GM21515 (cell line): ENCODE data around the gene NXPH4.

Source experiments
- ATAC-seq: cut with Tn5 transposase; IDR thresholded peaks from one replicate; pipeline ENCODE4 v1.9.1; 2021; ENCODE audit not compliant: unreplicated experiment

The NXPH4 gene

DNA sequence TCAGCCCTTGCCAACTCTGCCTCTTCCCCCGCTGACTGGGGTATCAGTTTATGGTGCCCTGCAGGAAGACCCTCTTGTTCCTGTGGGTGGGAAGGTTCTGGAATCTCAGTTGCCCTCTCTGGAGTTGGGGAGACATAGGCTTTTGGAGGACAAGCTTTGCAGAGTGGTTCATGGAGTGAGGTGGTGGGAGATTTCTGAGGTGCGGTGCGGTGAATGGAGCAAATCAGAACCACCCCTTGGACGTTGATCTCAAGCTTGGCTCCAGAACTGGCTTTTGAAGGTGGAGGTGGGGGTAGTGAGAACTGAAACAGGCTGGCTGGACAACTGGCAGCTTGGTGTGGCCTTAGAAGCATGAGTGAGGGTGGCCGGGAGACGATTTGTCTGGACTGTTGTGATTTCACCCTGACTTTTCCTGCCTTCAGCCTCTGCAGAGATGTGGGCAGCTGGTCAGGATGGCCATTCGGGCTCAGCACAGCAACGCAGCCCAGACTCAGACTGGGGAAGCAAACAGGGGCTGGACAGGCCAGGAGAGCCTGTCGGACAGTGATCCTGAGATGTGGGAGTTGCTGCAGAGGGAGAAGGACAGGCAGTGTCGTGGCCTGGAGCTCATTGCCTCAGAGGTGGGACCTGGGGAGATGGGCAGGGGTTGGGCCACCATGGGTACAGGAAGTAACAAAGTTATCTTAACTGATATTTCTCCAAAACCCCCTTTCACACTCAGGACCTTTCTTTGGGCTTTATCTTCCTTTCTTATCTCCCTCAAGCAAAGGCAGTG, 14.0 kb downstream of the NXPH4 start:
- no peak for ATAC-seq

DNA sequence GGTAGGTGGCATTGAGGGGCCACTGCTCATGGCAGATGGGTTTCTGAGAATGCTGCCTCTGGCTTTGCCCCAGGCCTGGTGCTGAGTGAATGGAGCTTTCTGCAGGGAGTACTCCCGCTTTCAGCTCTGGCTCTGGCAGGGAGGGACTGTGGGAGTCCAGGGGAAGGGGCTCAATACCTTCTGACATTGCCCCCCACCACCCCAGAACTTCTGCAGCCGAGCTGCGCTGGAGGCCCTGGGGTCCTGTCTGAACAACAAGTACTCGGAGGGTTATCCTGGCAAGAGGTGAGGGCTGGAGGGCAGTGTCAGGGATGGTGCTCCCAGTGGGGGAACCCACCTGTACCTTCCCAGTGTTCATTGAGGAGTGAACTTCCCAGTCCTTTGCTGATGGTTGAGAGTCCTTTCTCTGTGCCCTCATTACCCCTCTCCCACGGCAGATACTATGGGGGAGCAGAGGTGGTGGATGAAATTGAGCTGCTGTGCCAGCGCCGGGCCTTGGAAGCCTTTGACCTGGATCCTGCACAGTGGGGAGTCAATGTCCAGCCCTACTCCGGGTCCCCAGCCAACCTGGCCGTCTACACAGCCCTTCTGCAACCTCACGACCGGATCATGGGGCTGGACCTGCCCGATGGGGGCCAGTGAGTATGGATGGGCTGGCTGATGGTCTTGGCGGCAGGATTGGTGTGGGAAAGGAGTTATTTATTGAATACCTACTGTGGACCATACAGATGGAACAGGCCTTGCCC, 14.9 kb downstream of the NXPH4 start:
- ATAC-seq, result no peak

DNA sequence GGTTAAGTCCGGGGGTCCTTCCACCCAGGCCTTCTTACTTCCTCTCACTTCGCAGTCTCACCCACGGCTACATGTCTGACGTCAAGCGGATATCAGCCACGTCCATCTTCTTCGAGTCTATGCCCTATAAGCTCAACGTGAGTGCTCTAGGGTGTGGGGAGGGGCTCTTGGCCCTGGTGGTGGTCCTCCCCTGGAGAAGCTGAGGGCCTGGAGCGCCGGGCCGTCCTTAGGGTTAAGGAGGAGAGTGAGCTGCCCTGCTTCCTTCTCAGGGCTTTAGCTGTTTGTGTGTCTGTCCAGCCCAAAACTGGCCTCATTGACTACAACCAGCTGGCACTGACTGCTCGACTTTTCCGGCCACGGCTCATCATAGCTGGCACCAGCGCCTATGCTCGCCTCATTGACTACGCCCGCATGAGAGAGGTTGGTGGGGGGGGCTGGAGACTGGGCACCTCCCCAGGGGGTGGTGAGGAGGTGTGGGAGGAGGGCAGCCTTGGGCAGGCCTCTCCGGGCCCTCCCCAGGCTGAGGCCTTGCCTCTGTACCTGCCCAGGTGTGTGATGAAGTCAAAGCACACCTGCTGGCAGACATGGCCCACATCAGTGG, 15.7 kb downstream of the NXPH4 start:
- ATAC-seq, result no peak

DNA sequence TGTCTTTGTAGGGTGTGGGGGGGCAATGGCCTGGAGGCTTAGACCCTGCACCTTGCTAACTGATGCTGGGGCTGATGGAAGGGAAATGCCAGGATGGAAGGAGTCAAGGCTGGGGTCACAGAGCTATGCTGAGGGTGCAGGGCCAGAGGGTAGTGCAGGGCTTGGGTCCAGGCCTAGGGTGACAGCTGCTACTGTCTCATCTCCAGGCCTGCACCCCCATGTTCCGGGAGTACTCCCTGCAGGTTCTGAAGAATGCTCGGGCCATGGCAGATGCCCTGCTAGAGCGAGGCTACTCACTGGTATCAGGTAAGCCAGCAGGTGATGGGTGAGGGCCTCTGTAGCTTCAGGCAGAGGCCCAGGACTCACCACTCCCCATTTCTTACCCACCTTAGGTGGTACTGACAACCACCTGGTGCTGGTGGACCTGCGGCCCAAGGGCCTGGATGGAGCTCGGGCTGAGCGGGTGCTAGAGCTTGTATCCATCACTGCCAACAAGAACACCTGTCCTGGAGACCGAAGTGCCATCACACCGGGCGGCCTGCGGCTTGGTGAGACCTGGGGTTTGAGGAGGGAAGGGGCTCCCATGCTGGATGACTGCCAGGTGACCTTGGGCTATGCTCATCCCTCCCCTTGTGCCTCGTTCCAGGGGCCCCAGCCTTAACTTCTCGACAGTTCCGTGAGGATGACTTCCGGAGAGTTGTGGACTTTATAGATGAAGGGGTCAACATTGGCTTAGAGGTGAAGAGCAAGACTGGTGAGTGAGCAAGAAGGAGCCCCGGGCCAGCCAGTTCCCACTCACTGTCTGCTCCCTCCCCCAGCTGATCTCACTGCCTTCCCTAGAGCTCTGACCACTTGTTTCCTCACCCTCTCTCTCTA, 17.0 kb downstream of the NXPH4 start:
- no peak for ATAC-seq

DNA sequence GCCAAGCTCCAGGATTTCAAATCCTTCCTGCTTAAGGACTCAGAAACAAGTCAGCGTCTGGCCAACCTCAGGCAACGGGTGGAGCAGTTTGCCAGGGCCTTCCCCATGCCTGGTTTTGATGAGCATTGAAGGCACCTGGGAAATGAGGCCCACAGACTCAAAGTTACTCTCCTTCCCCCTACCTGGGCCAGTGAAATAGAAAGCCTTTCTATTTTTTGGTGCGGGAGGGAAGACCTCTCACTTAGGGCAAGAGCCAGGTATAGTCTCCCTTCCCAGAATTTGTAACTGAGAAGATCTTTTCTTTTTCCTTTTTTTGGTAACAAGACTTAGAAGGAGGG, 17.6 kb downstream of the NXPH4 start:
- no peak for ATAC-seq

DNA sequence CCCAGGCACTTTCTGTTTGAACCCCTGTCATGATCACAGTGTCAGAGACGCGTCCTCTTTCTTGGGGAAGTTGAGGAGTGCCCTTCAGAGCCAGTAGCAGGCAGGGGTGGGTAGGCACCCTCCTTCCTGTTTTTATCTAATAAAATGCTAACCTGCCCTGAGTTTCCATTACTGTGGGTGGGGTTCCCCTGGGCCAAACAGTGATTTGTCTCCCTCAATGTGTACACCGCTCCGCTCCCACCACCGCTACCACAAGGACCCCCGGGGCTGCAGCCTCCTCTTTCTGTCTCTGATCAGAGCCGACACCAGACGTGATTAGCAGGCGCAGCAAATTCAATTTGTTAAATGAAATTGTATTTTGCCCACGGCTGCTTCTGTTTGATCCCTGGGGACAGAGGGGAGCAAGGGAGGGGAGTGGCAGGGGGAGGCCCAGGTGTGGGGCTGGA, 18.0 kb downstream of the NXPH4 start:
- no peak for ATAC-seq

DNA sequence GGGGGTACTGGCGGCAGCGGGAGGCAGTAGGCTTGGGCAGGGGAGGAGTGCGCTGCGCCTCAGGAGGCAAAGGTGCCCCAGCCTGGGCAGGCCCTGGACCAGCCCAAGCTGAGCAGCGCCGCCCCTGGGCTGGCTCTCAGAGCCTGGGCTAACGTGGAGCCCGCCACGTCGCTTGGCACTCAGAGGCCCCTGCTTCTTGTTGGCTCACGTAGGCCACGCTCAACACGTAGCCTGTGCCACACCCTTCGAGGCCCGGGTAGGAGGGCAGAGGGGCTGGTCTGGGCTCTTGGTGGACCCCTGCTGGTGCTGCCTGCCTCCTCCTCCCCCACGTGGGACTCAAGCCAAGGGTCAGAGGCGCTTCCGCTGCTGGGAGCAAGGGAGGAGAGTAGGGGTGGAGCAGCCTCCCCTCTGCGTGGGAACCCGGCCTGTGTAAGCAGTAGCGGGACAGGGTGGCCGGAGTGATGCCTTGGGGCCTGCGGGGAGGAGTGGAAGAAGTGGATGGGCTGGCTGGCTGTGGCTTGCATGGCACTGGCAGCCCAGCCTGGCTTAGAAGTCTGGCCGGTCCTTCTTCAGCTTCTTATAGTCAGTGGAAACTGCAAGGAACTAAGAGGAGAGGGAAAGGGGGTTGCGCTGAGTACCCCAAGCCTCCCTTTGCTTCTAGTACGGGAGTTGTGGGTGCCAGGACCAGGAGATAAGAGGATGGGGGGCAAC, 18.6 kb downstream of the NXPH4 start:
- ATAC-seq, result no peak

DNA sequence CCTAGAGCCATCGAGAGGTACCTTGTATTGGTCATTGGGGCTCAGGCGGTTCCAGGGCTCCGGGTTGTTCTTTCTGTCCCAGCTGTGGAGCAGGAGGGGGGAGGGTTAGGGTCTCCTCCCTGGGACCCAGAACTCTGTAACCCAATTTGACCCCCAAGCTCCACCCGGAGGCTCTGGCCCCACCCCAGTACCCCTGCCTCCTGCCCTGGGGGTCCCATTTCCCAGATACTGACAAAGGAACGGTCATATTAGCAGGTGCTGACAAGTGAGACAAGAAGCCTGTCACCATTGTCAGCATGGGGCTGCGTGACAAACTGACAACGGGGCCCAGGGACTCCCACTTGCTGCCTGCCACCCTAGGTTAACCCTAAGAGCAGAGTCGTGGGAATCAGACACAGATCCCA, 19.1 kb downstream of the NXPH4 start:
- no peak for ATAC-seq

DNA sequence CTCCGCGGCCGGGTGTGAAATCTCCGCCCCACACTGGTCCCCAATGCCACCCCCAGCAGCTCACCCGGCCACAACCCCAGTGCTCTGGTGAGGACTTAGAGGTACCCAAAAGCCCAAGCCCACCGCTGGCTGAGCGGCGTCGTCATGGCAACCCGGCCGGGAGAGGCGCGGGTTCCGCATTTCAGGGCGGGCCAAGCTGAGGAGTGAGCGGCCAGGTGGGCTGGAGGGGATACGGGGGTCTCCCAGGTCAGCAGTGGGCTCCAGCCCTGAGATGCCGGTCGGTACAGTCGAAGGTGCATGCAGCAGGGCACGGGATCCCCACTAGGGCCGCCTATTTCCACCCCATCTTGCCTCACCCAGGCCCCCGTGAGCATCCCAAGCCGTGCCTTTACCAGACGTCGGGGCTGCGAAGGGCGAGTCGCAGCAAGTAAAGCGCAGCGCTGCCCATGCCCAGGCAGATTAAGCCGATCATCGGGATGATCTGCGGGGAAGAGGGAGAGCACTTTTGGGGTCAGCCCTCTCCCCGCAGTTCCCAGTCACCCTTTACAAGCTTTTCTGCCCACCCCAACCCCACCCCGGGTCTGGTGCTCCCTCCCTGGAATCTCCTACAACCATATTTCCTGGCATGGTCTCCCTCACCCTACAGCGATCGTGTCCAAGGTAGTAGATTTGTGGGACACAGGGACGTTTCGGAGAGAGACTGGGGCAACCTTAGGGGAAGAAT, 19.8 kb downstream of the NXPH4 start:
- no peak for ATAC-seq

DNA sequence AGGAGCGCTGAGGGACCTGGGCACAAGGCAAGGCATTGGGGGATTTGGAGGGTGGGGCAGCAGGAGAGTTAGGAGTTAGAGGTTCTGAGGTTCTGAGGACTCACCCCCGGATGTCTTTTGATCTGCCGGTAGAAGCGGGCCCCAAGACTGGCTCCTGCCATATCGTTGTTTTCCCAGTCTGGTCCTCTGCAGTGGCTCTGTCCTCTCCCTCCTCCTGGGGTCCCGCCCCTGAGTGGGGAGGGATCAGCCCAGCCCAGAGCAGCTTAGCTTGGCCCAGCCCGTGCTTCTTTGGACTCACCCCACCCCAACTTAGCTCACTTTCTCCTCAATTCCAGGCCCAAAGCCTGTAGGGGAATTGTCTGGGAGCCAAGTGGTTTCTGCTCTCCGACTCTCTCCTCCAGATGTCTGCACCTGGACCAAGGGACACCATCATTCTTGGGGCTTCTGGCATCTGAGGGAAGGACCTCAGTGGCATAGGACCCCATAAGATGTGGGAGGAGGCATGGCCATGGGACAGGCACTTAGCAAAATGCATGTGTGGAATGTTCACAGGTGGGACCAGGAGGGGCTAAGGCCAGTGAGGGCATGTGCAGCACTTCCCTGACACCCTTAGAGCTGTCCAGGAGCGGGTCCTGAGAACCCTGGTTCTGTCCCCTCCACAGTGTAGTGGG, 20.5 kb downstream of the NXPH4 start:
- no peak for ATAC-seq

DNA sequence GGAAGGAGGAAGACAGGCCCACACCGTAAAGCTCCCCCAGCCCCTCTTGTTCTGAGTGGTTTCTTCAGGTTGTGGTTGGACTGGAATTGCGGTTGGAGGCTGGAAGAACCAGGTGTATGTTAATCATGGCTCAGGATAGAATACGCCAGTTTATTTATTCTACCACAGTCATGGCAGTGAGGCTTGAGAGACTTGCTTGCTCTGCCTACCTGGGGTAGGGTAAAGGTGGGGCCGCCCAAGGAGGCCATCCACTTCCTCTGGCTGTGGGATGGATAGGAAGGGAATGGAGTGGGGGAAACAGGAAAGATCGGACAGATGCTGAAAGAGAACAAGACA, 21.0 kb downstream of the NXPH4 start:
- ATAC-seq, result no peak

DNA sequence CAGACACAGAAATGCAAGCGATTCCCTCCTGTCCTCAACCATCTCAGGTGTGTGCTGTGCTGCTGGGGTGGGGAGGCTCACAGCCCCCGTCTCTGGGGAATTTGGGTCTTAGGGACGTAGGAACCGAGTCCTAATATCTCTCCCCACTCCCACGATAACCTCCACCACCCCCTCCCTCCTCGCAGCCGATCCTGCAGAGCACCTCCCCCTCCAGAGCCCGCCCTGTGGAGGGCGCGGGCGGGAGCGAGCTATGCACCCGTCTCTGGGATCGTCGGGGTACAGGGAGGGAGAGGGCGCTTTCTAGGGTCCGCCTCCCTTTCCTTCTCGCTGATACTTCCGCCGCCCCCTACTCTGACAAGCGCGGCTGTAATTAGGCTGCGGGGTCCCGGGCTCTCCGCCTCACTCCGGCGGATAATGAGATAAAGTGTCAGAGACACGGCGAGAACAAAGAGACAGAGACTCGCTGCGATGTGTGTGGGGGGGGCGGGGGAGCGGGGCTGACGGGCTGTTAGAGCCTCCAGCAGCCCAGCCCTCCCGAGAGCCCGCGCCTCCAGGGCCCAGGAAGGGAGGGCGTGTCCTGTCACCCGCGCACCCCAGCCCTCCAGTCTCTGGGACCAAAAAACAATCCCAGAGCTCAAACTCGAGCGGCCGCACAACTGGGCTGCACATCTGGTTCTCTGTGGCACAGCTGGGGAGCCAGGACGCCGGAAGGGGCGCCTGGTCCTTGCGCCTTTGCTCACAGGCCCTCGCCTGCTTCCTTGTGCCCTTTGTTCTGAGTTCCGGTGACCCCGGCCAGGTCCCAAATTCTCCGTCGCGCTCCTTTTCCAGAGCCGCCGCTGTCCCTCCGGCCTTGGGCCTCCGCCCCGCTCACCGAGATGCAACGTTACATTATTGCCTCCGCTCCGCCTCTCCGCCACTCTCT, 21.6 kb downstream of the NXPH4 start:
- no peak for ATAC-seq

DNA sequence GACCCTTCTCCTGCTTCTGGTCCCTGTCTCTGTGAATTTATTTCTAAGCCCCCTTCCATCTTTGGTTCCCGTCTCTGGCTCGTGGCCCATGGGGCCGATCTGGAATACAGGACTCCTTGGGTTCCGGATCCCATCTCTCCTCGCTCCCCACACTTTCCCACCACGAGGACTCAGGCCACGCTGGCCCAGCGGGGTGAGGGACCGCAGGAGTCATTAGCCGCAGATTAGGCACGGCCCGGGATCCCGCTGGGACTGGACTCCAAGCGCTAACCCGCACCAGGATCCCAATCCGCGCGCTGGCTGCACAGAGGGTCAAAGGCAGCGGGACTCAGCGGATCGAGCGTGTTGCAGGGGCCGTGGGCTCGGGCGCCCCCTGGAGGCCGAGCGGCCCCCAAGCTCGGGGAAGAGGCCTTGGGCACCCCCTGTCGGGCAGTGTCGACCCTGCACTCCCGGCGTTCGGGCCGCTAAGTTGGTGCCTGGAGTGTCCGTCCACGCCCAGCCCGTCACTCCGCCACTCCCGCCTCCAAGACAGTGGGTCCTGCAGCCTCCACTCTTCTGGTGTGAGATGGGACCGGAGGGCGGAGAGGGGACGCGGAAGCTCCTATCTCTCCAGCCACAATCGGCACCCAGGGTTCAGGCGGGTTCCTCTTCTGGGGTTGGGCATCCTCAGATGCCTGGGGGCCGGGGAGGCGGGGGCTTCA, 22.4 kb downstream of the NXPH4 start:
- peak; percentile 50 for ATAC-seq

DNA sequence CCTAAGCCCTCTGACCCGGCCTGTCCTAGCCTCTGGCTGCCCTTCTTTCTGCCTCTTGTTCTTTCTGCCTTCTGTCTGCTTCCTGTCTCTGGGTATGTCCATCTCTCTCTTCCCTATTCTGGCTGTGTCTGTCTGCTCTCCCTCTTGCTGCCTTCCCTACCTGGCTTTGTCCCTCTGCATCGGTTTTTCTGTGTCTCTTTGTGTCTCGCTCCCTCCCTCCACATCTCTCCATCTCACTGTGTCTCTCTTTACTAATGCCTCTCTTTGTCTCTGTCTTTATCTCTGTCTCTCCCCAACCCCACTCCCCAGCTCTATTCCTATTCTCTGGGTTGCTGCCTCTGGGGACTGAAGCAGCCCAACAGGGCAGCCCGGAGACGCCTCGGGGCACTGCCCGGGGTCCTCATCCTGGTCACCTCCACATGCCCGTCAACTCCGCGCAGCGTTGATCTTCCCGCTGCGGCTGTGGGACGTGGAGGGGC, 23.0 kb downstream of the NXPH4 start:
- no peak for ATAC-seq

DNA sequence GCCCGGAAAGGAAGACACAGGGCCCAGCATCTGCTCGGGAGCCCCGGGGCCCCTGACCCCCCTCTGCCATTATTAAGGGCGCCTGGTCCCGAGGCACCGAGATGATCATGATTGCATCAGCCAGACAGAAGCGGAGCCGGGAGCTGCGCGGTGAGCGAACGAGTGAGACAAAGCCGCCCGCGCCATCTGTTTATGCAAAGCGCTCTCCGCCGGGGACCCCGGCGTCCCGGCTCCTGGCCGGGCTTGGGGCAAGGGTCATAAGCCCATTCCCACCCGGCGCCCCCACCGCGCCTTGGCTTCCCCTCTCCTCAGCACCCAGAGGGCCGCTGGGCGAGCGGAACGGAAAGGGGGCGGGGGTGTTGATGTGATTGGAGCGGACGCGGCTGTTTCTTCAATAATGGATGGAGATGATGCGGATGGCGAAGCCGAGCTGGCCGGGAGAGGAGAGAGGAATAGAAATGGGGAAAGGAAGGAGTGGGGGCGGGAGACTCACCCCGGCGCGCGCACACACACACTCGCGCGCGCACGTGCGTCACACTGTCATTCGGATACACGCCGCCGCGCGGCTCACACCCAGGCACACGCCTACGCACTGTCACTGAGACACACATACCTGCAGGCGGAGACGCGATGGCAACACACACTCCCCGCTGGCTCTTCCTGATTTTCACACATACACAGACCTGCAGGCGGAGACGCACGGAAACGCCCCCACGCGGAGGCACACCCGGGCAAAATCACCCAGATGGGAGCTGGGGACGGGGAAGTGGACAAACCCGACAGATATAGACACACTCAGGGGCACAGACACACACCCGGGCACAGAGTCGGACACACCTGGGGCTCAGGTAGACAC, 23.7 kb downstream of the NXPH4 start:
- ATAC-seq, result no peak

DNA sequence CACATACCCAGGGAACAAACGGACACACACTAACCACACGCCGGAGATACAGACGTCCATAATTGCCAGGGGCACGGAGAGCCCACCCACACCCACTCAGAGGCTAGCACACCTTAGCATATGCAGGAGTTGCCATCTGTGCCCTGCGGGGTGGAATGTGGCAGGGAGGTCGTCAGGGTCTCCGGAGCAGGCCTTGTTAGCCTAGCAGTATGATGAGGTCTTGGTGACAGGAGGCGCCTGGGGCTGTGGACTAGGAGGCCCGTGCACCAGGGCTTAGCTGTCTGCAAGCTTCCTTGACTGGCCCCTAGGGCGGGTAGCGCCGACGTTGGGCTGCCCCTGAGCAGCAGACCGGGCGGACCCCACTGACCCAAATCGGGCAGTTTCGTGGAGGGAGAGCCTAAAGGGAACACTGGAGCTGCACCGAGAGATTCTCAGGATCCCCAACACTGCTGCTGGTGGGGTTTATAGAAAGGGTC, 24.4 kb downstream of the NXPH4 start:
- ATAC-seq, result no peak
